GM21737 (cell line): ENCODE results near the gene EIF2D.

ENCODE experiments used
- ATAC-seq: cut with Tn5 transposase; IDR thresholded peaks from one replicate; pipeline ENCODE4 v1.9.1; 2021; ENCODE audit warnings: mild to moderate bottlenecking, moderate library complexity; ENCODE audit not compliant: unreplicated experiment

EIF2D gene

DNA sequence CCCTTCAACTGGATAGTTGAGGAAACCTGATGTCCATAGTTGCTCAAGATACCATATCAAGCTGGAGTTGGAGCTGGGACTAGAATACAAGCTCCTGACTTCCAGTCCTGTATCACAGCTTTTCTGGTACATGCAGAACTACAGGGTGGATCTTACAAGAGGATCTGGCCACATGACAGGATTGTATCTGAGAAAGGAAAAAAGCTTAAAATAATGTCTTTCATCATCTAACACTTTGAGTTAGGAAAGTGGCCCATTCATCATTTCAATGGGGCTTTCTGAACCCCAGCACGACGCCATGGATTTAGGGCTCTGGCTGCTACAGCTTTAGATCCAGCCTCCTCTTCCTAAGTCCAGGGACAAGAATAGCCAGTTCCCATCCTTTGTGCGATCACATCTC, 58.1 kb downstream of the EIF2D start:
- ATAC-seq: no peak

DNA sequence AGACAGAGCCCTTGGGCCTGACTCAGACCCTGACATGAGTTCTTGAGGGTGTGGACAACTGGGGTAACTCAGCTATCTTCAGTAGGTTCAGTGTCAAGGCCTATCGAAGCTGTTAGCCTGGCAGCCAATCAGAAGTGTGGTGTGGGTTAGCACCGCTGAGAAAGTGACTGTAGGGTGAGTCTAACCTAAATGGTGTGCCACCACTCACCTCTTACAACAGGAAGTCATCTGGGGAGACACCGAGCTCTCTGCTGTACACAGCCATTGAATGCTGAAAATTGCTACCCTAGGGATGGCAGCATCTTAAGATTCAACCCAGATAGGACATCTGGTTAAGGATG, 60.3 kb downstream of the EIF2D start:
- no peak for ATAC-seq

DNA sequence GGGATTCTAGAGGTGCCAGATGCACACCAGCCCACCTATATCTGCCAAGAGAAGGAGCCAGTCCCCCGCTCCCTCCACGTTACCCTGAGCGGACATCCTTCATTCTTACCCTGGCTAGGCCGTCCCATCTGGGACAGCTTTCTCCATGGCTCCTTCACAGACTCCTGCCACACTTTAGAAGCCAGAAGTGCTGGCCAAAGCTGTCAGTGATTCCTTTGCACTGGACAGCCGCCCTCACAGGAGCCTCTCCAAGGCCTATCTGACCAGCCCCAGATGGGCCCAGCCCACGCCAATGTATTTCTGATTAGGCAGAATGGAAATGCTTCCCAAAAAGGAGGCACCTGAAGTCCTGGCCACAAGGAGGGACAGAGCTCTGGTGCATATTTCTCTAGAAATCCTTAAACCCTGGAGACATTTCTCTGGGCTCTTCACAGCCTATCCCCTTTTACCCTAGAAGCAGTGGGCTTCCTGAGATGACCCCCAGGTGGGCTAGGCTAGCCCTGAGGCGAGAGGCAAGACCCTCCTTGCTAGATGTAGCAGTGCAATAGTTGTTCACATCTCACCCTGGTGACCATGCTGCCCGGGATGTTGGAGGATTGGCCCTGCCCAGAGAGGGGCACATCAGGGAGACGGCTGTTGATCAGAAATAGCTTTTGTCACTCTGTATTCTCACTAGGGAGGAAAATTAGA, 60.8 kb downstream of the EIF2D start:
- ATAC-seq: no peak

- no peak for ATAC-seq
Observed at GRCh38 chr1:206550446-206550845, 61.8 kb downstream of the EIF2D start.

DNA sequence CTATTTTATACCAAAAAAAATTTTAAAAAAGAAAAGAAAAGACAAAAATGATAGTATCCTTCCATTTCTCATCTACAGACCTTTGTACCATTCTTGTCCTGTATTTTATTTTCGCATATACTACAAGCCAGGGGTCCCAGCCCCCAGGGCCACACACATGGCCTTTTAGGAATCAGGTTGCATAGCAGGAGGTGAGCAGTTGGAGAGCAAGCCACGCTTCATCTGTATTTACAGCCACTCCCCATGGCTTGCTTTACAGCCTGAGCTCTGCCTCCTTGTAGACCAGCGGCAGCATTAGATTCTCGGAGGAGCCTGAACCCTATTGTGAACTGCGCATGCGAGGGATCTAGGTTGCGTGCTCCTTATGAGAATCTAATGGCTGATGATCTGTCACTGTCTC, 65.2 kb downstream of the EIF2D start:
- no peak for ATAC-seq

GRCh38 chr1:206545351-206545750, 66.9 kb downstream of the EIF2D start:
- no peak for ATAC-seq

DNA sequence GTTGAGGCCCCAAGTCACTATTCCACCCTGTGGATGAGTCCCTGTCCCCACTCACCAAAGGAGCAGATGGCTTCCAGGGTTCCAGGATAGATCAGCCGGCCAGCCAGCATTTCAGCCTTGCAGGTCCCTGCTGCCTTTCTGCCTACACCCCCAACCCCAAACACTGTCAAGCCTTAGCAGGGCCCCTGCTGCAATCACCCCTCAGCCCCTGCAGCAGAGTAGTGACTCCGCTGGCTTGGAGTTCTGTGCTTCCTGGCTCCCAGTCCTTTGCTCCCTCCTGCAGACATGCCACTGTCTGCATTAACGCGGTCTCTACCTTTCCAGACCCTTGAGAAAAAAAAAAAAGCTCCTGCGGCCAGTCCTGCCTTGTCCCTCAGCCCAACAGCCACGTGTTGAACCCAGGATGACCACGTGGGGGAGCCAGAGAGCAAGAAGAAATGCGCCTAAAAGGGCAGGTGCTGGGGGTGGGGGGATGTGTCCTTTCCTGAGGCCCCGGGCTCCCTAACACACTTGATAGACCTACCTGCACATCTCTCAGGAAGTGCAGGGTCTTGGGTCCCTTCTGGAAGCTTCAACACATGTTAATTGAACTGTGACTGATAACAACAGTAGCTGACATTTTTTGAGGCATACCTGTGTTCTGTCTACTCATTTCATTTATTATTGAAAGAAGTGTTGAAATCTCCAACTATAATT, 67.6 kb downstream of the EIF2D start:
- no peak for ATAC-seq
